GM21825 (cell line): Measurements from ENCODE around the gene MITD1.
"Not testable (repeated sequence)": the region's sequence is repeated elsewhere in the genome, so short reads cannot be mapped to it uniquely, and the experiment has no call there.

ENCODE experiments used
- ATAC-seq: cut with Tn5 transposase; IDR thresholded peaks from one replicate; pipeline ENCODE4 v1.9.1; 2021; ENCODE audit warnings: mild to moderate bottlenecking, moderate library complexity; ENCODE audit not compliant: unreplicated experiment

Gene MITD1

GRCh38 chr2:99180755-99181623 is at the start of gene MITD1, which contains the start of gene MRPL30:
Gene MITD1 (minus strand): TSS chr2:99181058. CDS start chr2:99180981, 77 bp downstream.
Gene MRPL30 (plus strand): TSS chr2:99181184. CDS start chr2:99186204, 5,020 bp downstream.
- peak; percentile 83 for ATAC-seq

- ATAC-seq: no peak
These were observed 37.2 kb upstream of the MITD1 start for GRCh38 chr2:99217929-99218501.

- no peak for ATAC-seq
These were observed 35.2 kb upstream of the MITD1 start for GRCh38 chr2:99216096-99216495.

- ATAC-seq: no peak
These were observed 24.6 kb upstream of the MITD1 start for GRCh38 chr2:99205491-99205890.

- ATAC-seq: no peak
These were observed 21.3 kb upstream of the MITD1 start for GRCh38 chr2:99201959-99202678.

GRCh38 chr2:99200076-99200800 is 19.4 kb upstream of the MITD1 start:
- ATAC-seq: no peak

- ATAC-seq: no peak
These were observed 17.4 kb upstream of the MITD1 start for GRCh38 chr2:99198103-99198841.

- not testable (repeated sequence) for ATAC-seq
These were observed 11.5 kb upstream of the MITD1 start for GRCh38 chr2:99192364-99192763.

- no peak for ATAC-seq
These were observed 9.7 kb upstream of the MITD1 start for GRCh38 chr2:99190548-99190947.

GRCh38 chr2:99188357-99188756 is 7.5 kb upstream of the MITD1 start:
- no peak for ATAC-seq

GRCh38 chr2:99187011-99187410 is 6.2 kb upstream of the MITD1 start:
- no peak for ATAC-seq

GRCh38 chr2:99184811-99185210 is 4.0 kb upstream of the MITD1 start:
- ATAC-seq: no peak

GRCh38 chr2:99183025-99183424 is 2.2 kb upstream of the MITD1 start:
- ATAC-seq: no peak

- no peak for ATAC-seq
These were observed 754 bp upstream of the MITD1 start for GRCh38 chr2:99181624-99182000.

GRCh38 chr2:99171377-99172140 is 9.3 kb downstream of the MITD1 start:
- no peak for ATAC-seq

GRCh38 chr2:99169534-99169933 is 11.3 kb downstream of the MITD1 start:
- no peak for ATAC-seq

GRCh38 chr2:99166218-99166617 is 14.6 kb downstream of the MITD1 start:
- ATAC-seq: no peak

- ATAC-seq: no peak
These were observed 21.3 kb downstream of the MITD1 start for GRCh38 chr2:99159594-99159993.

- no peak for ATAC-seq
These were observed 22.3 kb downstream of the MITD1 start for GRCh38 chr2:99158599-99158998.

GRCh38 chr2:99156891-99157290 is 24.0 kb downstream of the MITD1 start:
- no peak for ATAC-seq
